Fibroblast of skin of back (primary cell): ENCODE measurements around the gene UVSSA. TPM values are rescaled to one million over a fixed set of nuclear protein-coding genes. Genes with fewer than 3 reads are reported as not detected.

Source experiments
- DNase-seq: peaks from one replicate; pipeline ENCODE4 v3.0.0-alpha.2; 2013
- polyA plus RNA-seq, 2 experiments: library from polyadenylated mRNA; unstranded; fragments of 120-200 nt; gene quantifications; one replicate each; pipeline ENCODE4 v1.2.1, GENCODE V29; 2013; ENCODE audit not compliant: insufficient read length in 2 of 2

Gene UVSSA, protein sequence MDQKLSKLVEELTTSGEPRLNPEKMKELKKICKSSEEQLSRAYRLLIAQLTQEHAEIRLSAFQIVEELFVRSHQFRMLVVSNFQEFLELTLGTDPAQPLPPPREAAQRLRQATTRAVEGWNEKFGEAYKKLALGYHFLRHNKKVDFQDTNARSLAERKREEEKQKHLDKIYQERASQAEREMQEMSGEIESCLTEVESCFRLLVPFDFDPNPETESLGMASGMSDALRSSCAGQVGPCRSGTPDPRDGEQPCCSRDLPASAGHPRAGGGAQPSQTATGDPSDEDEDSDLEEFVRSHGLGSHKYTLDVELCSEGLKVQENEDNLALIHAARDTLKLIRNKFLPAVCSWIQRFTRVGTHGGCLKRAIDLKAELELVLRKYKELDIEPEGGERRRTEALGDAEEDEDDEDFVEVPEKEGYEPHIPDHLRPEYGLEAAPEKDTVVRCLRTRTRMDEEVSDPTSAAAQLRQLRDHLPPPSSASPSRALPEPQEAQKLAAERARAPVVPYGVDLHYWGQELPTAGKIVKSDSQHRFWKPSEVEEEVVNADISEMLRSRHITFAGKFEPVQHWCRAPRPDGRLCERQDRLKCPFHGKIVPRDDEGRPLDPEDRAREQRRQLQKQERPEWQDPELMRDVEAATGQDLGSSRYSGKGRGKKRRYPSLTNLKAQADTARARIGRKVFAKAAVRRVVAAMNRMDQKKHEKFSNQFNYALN
- 7.7 TPM for polyA plus RNA-seq (2013, experiment 1 of 2; ENCODE audit: insufficient read length)
- polyA plus RNA-seq (2013, experiment 2 of 2; ENCODE audit: insufficient read length) = 9.3 TPM

DNA sequence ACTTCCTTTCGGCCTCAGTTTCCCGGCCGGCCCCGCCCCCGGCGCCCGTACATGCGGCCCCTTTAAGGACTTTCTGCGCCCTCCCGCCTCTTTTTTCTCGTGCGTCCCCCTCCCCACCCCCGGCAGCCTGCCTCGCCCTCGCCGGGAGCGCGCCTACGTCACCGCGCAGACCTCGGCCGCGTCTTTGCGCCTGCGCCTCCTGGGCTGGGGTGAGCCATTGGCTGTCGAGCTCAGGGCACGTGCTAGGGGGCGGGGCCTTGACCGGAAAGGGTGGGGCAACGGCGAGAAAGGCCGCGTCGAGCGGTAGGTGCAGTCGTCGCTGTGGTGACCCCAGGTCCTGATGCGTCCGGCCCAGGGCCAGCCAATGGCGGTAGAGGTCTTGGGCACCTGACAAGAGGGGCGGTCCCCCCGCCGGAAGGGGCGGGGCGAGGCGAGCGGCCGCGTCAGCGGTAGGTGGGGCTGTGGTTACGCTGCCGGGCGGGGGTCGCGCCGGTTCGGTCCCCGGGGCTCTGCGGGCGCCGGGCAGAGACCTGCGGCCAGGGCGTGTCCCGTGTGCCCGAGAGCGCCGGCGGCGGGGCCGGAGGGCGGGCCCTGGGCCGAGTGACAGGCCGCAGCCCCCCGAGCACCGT is at the start of gene UVSSA:
Gene UVSSA, plus strand, starts transcription at position 428 of the 629 bp plus-strand sequence. CDS start 884 bp downstream, outside the sequence.
- peak; percentile 99 for DNase-seq

DNA sequence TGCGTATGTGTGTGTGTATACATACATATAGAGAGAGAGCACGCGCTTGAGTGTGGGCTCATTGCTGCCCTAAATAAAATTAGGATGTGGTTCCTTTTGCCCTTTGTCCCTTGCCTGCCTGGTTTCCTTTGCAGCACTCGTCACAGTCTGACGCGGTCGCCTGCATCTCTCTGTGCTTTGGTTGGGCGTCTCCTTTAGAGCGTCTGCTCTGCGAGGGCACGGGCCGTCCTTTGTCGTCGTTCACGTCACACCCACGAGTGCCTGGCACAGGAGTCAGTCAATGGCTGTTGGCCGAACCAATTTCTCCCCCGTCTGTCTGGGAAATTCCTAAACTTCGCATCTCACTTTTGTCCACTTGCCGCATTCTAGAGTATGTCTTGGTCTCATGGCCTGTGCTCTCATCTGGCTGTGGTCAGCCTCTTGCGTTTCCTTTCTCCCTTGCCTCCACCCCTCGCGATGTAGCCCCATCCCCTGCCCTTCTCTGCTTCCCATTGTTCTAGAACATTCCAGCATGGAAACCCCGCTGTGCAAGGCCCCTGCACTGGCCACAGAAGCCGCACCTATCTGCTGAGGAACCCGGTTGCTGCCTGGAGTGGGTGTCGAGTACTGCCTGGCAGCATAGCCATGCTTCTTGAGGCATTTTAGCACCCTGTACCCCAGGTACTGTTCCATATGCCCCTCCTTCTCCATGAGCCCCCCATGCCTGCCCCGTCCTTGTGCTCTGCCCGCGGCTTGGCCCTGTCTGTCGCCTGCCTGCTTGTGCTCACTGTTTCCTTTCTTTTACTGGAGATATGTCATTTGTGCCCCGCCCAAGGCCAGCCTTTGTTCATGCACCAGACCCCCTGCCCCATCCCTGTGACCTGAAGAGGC is 49.3 kb upstream of the UVSSA start:
- DNase-seq = no peak

DNA sequence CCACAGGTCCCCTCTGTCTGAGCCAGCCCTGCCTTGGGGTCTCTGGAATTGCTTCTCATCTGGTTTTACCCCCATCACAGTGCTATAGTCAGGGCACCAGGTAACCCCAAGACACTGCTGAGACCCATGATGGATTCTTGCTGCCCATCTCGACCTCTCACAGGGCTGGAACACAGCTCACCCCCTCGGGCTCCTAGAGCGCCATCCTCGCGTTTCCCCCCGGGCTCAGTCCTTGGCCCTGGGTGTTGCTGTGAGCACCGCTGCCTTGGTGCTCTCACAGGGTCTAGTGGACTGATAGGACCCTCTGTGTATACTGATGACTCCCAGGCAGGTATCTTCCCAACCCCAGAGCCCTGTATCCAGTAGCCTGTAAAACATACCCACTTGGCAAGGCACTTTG is 48.5 kb upstream of the UVSSA start:
- DNase-seq = no peak

DNA sequence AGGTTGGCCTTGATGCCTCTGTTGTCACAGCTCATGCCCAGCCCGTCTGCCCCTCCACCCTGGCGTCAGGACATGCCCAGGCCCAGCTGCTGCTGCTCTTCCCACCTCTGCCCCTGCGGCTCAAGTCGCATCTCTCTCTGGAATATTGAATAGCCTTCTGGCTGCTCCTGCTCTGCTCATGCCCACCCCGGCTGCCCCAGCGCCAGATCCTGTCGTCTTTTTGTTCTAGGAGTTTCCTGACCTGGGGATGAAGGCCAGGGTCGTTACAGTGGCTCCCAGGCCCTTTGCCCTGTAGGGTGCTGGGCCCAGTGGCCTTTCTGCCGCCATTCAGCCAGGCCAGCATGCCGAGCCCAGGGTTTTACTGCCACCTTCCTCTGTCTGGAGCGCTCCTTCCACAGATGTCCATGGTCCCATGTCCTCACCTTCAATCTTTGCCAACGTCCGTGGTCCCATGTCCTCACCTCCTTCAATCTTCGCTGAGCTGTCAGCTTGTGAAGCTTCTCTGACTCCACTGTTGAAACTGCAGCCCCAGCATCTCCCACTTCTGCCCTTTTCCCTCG is 47.6 kb upstream of the UVSSA start:
- DNase-seq = no peak

DNA sequence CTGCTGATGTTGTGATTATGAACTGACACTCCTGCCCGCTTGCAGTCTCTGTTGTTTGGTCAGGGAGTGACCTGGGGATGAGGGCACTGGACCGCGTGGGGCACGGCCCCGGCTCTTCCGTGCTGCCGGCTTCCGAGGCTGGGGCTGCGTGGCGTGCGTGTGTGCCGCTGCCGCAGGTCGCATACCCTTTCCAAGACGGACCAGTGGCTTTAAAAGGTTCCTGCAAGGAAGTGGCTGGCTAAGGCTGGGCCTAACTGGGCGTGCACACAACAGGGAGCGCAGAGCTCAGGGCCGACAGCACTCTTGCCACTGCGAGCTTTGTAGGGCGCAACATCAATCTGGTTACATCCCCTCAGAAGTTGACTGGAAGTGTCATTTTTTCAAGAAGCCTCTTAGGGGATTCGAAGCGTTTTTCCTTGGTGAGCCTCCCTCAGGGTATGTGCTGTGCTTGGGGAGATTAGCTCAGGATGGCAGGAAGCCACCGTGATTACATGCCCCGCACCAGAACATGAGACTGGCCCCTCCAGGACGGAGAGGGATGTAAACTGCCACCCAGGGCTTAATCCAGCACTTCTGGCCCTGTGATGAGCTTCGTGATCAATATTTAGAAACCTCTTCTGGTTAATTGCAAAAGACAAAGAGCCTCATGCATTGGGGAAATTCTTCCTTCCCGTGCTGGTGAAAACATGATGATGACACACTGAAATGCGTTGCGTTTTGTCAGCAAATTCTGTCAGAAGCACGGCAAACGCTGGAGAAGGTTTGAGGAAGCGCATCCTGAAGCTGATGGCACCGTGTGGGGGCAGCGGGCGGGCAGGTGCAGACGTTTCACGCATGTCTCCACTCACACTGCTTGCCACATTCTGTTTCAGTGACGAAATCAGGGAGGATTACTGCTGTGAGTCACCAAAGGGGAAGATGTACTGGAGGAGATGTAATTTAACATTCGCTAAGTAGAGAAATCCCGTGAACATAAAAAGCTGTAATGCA is 46.2 kb upstream of the UVSSA start:
- DNase-seq = peak; percentile 17

DNA sequence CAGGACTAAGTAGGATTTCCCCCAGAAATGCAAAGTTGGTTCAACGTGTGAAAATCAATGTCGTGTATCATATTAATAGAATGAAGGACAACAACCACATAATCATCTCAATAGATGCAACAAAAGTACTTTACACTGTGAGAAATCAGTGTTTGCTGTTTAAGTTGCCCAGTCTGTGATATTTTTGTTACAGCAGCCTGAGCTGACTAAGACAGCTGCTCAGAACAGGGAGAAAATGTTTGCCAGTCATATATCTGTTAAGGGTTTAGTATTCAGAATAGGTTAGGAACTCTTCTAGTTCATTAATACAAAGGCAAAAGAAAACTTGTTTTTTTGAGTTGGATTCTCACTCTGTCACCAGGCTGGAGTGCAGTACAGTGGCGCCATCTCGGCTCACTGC is 44.8 kb upstream of the UVSSA start:
- no peak for DNase-seq

DNA sequence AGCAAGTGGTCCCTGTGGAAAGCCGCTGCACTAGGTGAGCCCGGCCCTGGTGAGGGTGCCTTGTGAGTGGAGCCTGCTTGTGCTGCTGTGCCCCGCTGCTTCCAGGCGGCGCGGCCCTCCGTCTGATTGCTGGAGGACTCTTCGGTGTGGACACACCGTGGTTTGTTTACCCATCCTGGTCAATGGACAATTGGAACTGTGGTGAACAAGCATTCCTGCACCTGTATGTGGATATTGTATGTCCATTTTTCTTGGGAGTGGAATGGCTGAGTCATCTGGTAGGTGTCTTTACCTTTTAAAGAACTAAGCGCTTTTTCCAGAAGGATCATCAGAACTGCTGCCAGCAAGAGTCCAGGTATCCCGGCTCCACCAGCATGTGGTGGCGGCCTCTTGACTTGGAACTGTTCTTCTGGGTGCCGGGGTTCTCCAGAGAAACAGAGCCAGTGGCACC is 41.7 kb upstream of the UVSSA start:
- no peak for DNase-seq

DNA sequence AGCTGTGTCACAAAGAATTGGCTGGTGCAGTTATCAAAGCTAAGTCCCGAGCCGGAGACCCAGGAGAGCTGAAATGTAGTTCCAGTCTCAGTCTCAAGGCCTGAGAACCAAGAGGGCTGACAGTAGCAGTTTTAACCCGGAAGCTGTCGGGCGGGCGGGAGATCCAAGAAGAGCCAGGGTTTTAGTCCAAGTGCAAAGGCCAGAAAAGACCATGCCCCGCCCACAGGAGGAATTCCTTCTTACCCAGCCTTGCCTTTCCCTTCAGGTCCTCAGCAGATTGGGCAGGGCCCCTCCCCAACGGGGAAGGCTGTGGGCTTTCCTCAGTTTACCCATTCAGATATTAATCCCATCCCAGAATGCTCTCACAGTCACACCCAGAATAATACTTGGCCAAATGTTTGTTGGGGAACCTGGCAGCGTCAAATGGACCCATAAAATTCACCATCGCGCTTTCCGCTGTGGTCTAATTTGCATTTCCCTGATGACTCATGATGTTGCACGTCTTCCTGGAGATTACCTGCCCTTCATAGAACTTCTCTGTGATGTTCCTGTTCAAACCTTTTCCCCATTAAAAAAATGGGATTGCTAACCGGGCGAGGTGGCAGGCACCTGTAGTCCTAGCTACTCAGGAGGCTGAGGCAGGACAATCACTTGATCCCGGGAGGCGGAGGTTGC is 41.1 kb upstream of the UVSSA start:
- no peak for DNase-seq

DNA sequence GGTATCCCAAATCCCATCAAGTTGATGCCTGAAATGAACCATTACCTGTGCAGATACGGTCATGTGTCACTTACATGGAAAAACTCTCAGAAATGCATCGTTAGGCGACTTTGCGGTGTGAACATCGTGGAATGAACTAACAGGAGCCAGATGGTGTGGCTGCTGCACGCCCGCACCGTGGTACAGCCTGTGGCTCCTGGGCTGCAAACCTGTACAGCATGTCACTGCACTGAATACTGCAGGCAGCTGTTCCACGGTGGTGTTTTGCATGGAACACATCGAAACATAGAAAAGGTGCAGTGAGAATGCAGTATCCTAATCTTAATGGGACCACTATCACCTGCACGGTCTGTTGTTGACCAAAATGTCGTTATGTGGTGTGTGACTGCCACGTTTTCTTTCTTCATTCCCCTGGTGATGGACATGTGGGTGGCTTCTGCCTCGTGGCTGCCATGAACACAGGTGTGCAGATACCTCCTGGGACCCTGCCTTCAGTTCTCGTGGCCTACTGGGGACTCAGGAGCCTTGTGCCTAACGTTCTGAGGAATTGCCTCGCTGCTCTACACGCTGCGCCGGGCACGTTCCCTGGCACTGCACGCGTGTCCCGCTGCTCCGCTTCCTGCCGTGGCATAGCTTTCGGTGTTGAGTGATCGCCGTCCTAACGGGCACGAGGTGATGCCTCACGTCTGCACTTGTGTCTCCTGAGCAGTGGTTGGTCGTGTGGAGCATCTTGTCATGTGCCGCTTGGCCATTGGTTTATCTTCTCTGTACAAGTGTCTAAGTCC is 38.9 kb upstream of the UVSSA start:
- no peak for DNase-seq

DNA sequence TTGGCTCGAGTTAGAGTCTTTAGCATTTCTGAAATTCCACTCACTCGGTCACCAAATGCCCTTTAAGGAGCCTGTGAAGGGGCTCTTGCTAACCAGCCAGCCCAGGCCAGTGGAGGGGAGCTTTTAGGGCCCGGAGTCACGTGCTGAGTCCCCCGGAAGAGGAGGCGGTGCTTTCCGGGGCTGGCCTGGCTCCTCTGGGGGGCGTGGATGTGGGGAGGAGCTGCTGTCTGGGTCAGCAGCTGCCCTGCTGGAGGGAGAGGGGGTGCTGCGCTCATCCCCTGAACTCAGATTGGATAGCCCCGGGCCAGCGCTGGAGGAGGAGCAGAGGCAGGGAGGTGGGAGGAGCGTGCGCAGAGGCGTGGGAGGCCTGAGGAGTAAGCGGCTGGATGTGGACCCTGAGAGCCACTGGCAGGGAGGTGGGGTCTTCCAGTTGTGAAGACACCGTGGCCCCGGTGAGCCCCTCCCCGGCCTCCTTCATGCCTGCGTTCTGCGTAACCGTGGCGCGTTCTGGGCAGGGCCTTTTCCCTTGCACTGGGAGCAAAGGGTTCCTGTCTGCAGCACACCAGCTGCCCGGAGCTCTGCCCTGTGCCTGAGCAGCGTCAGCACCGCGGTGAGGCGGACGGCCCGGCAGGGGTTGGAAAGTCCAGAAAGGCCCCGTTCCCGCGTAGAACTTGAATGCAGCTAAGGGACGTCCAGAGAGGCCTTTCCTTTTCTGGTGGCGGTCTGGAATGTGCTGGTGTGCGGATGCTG is 37.6 kb upstream of the UVSSA start:
- peak; percentile 92 for DNase-seq

DNA sequence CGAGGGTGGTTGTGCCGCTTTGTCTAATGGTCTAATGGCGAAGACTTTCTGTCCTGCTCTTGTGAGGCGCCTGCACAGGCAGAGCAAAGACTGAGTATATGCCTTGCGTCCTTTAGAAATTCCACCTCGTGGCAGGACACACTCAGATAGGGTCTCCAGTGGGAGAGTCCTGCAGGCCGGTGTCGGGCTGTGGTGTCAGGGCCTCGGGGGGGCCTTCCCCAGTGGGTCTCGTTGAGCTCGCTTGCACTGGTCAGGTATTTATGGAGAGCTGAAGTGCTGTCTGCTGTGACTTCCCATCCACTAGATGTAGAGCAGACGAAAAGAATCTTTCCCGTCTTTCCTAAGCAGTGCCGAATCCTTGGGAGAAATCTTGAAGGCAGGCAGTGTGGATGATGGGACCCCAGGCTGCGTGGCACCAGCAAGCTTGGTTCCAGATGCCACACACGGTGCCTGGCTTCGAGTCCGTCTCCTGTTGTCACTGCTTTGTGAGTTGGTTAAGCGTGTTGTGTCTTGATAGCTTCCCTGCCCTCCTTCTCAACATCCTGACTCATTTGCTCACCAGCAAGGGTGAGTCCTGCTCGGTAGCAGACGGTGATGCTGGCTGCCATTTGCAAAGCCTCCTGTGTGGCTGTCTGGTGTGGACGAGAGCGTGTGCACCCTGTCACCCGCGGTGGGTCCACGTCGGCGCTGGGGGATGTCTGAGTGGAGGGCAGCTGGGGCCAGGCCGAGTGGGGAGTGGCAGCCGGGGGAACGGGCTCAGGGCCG is 36.8 kb upstream of the UVSSA start:
- no peak for DNase-seq

DNA sequence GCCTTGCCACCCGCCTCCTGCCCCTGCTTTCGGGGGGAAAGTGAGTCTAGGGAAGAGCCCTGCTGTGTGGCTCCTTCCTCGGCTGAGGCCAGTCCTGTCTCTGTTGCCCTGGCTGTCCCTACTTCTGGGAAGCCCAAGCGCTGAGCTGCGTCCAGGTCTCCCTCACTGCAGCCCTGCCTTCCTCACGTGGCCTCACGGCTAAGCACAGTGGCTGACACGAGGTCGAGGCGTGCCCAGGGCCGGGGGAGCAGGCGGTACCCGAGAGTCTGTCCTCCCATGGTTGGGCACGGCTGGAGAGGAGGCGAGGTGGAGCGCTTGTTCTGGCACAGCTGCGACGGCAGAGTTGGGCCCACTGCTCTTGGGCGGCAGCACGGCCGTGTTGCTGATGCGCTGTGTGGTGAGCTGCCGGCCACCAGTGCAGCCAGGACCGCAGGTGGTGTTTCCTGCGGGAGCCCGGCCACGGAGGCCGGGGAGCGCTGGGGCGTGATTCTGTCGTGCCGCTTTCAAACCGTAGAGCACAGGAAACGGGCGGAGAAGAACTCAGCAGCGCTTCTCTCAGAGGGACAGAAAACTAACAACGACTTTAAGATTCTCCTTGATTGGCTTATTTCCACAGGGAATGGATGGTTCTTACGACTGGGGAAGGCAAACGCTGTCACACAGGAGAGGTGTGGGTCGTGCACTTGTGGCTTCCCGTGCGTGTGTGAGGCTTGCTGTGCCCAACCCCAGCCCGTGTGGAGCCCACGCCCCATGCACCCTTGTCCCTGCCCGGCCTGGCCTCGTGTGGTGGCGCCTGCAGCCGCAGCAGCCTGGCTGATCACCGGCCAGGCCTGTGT is 36.0 kb upstream of the UVSSA start:
- no peak for DNase-seq

DNA sequence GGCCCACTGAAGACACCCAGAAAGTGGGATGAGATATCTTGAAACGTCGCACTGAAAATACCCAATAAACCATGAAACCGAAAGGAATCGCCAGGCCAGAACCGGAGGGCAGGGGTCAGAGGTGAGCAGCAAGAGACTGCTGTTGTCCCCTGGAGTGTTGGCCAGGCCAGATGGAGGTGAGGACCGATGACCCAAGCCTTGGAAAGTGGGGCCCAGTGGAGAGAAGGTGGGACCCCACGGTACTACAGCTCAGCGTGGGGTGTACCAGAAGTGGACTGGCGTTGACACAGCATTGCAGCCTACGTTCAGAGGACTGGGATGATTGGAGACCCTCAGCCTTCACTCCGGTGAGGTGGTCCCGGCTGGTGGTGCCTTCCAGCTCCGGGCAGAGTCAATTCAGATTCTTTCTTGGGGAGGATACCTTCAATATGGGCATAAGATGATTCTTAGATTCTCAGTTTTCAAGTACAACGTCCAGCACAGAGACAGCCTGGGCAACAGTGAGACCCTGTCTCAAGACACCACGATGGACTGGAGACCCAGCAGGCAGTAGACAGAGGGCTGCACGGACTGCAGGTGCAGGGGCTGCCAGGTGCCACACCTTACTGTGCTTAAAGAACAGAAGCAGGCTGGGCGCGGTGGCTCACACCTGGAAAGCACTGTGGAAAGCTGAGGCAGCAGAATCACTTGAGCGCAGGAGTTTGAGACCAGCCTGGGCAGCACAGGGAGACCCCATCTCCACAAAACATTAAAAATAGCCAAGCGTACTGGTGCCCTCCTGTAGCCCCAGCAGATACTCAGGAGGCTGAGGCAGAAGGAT is 34.0 kb upstream of the UVSSA start:
- DNase-seq = no peak

DNA sequence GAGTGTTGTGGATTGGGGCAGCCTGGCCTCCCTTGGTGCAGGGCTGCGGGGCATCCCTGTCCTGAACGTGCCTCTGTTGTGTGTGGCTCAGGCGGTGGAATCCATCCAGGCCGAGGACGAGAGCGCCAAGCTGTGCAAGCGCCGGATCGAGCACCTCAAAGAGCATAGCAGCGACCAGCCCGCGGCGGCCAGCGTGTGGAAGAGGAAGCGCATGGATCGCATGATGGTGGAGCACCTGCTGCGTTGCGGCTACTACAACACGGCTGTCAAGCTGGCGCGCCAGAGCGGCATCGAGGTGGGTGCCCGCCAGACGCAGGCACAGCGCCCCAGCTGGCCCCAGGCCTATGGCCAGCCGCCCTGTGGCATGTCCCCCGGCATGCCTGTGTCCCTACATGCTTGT is 31.7 kb upstream of the UVSSA start:
- DNase-seq = no peak

DNA sequence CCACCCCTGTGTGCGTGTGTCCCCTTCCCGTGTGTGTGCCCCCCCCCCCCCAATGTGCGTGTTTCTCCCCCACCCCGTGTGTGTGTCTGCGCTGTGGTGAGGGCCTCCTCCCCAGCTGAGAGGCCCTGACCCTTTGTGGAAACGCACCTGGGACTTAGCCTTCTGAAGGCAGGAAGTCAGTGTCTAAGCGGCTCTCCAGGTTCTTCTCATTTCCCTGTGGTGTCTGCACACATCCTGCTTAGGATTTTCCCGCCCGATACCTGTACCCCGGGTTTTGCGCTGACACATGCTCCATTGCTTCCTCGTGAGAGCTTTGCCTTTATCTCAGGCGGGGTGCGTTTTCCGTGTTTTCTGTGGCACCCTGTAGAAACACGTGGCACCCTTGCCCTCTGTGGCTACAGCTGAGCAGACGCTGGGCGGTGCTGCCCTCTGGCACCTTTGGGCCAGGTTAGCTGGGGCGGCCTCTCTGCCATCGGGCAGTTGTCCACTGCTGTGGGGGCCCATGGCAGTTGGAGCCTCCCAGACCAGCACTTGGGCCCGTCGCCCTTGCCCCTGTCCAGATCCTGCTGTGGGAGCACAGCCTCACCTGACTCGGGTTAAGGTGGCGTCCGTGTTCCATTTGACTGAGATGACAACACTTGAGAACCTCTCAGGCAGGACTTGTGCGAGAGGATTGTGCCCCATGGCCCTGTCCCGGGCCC is 31.0 kb upstream of the UVSSA start:
- no peak for DNase-seq
